H1 (cell line): ENCODE measurements around the gene KRT77. TPM values are rescaled to one million over a fixed set of nuclear protein-coding genes. Genes with fewer than 3 reads are reported as not detected.
A peak's percentile ranks its signal among the peaks of the same experiment; 100 is the strongest.

Experiments
- CTCF ChIA-PET: fragments of 300-600 bp; sonication (Branson Sonifier 250); formaldehyde crosslinking; loops from one replicate; lab custom pipeline; 2021; ENCODE audit not compliant: partially characterized antibody; lab: Charles Lee
- POLR2A ChIA-PET: fragments of 300-600 bp; sonication (Branson Sonifier 250); formaldehyde crosslinking; loops from one replicate; lab custom pipeline; 2021; ENCODE audit warnings: inconsistent platforms; ENCODE audit not compliant: partially characterized antibody; lab: Charles Lee
- DNase-seq, 2 experiments: peaks; one replicate each; pipeline versions ENCODE4 v3.0.0 to v3.0.0-alpha.2; 2010 to 2022; ENCODE audit warnings: low spot score in 2 of 2, low read depth in 1 of 2, mixed read lengths in 1 of 2
- FAIRE-seq: peaks from 2 replicates; lab custom pipeline; 2011; peaks lifted over from hg19 to GRCh38; lab: Jason Lieb, UNC
- H2AFZ ChIP-seq: 2 replicates; pipeline ENCODE4 v1.8.1; 2012; ENCODE audit warnings: low read length, inconsistent platforms
- H2AK5ac ChIP-seq: 2 replicates; pipeline ENCODE4 v1.6.1; 2013; ENCODE audit warnings: low read depth, low read length
- H2BK120ac ChIP-seq: replicated peaks from 2 replicates; pipeline ENCODE3; 2013; ENCODE audit warnings: low read depth, low read length, inconsistent platforms
- H2BK12ac ChIP-seq: 2 replicates; pipeline ENCODE4 v1.6.1; 2013; ENCODE audit warnings: low read depth, low read length
- H2BK15ac ChIP-seq: 2 replicates; pipeline ENCODE4 v1.6.1; 2013; ENCODE audit warnings: low read length
- H2BK20ac ChIP-seq: 2 replicates; pipeline ENCODE4 v1.6.1; 2013; ENCODE audit warnings: low read length
- H2BK5ac ChIP-seq: 2 replicates; pipeline ENCODE4 v1.6.1; 2013; ENCODE audit warnings: low read depth, low read length
- H3K14ac ChIP-seq: 2 replicates; pipeline ENCODE4 v1.6.1; 2013; ENCODE audit warnings: inconsistent platforms; ENCODE audit not compliant: insufficient read length
- H3K18ac ChIP-seq: 2 replicates; pipeline ENCODE4 v1.6.1; 2013; ENCODE audit warnings: low read length; ENCODE audit errors: extremely low read depth
- H3K23ac ChIP-seq: 2 replicates; pipeline ENCODE4 v1.6.1; 2013; ENCODE audit warnings: inconsistent platforms; ENCODE audit not compliant: insufficient read length
- H3K23me2 ChIP-seq: 2 replicates; pipeline ENCODE4 v1.6.1; 2013; ENCODE audit warnings: low read depth, low read length
- H3K27ac ChIP-seq: 2 replicates; pipeline ENCODE4 v1.6.1; 2011; ENCODE audit warnings: low read depth, low read length, inconsistent platforms
- H3K27me3 ChIP-seq, 4 experiments: replicated peaks in 1 of 4; 1 replicate in 1 of 4; 2 replicates in 3 of 4; pipeline versions ENCODE4 v1.6.1 to v1.8.1; 2011 to 2013; ENCODE audit warnings: low read length in 3 of 4, mild to moderate bottlenecking in 3 of 4, inconsistent platforms in 2 of 4, mixed read lengths in 2 of 4, moderate library complexity in 1 of 4; ENCODE audit not compliant: control insufficient read depth in 3 of 4, insufficient read depth in 3 of 4; ENCODE audit errors: extremely low read depth in 1 of 4
- H3K36me3 ChIP-seq, 4 experiments: 2 replicates each; pipeline versions ENCODE4 v1.6.1 to v1.8.1; 2011 to 2013; ENCODE audit warnings: mild to moderate bottlenecking in 4 of 4, low read length in 3 of 4, moderate library complexity in 2 of 4, control low read depth in 1 of 4, inconsistent platforms in 1 of 4; ENCODE audit not compliant: insufficient read depth in 4 of 4, control insufficient read depth in 2 of 4
- H3K4ac ChIP-seq: replicated peaks from 2 replicates; pipeline ENCODE3; 2013; ENCODE audit warnings: low read length, low read depth, mixed read lengths, inconsistent platforms; ENCODE audit not compliant: insufficient read length
- H3K4me1 ChIP-seq, 4 experiments: replicated peaks in 1 of 4; 1 replicate in 1 of 4; 2 replicates in 3 of 4; pipeline versions ENCODE4 v1.6.1 to v1.8.1; 2011 to 2013; ENCODE audit warnings: low read length in 3 of 4, inconsistent platforms in 2 of 4, mixed read lengths in 1 of 4; ENCODE audit not compliant: insufficient read depth in 4 of 4, control insufficient read depth in 3 of 4
- H3K4me2 ChIP-seq, 2 experiments: 2 replicates each; pipeline versions ENCODE4 v1.6.1 to v1.8.1; 2011 to 2013; ENCODE audit warnings: low read depth in 2 of 2, low read length in 2 of 2, control low read depth in 1 of 2, inconsistent platforms in 1 of 2, mild to moderate bottlenecking in 1 of 2; ENCODE audit not compliant: insufficient read depth in 1 of 2
- H3K4me3 ChIP-seq, 4 experiments: fragments of 200-600, 300-600 bp in 1 of 4; sonication (generic), shearing (Covaris generic), sonication (Bioruptor Twin) in 1 of 4; 2 replicates each; pipeline versions ENCODE4 v1.5.1 to v1.8.1; 2011 to 2016; ENCODE audit warnings: low read length in 4 of 4, low read depth in 3 of 4, control low read depth in 2 of 4, inconsistent platforms in 2 of 4, mild to moderate bottlenecking in 2 of 4, mixed read lengths in 1 of 4, moderate library complexity in 1 of 4; ENCODE audit not compliant: insufficient read depth in 2 of 4; ENCODE audit errors: extremely low read depth in 1 of 4
- H3K56ac ChIP-seq: replicated peaks from 2 replicates; pipeline ENCODE3; 2013; ENCODE audit warnings: low read depth, mild to moderate bottlenecking, mixed read lengths, low read length, inconsistent platforms; ENCODE audit not compliant: insufficient read length
- H3K79me1 ChIP-seq: 2 replicates; pipeline ENCODE4 v1.6.1; 2013; ENCODE audit warnings: low read depth, low read length, control low read depth
- H3K79me2 ChIP-seq, 2 experiments: 2 replicates each; pipeline versions ENCODE4 v1.6.1 to v1.8.1; 2012 to 2013; ENCODE audit warnings: low read length in 2 of 2, mild to moderate bottlenecking in 2 of 2, inconsistent platforms in 1 of 2; ENCODE audit not compliant: insufficient read depth in 2 of 2, control insufficient read depth in 1 of 2
- H3K9ac ChIP-seq, 4 experiments: replicated peaks in 1 of 4; 1 replicate in 1 of 4; 2 replicates in 3 of 4; pipeline versions ENCODE4 v1.6.1 to v1.8.1; 2011 to 2013; ENCODE audit warnings: low read depth in 3 of 4, low read length in 3 of 4, control low read depth in 2 of 4, mild to moderate bottlenecking in 2 of 4, moderate library complexity in 2 of 4, inconsistent platforms in 1 of 4; ENCODE audit errors: extremely low read depth in 1 of 4
- H3K9me3 ChIP-seq, 2 experiments: 2 replicates each; pipeline versions ENCODE4 v1.6.1 to v1.8.1; 2012 to 2013; ENCODE audit warnings: mild to moderate bottlenecking in 2 of 2, moderate library complexity in 2 of 2, control low read depth in 1 of 2, inconsistent platforms in 1 of 2, low read depth in 1 of 2, low read length in 1 of 2, mixed read lengths in 1 of 2; ENCODE audit not compliant: insufficient read depth in 2 of 2
- H4K20me1 ChIP-seq, 2 experiments: replicated peaks in 1 of 2; 2 replicates each; pipeline versions ENCODE3 to v1.8.1; 2011 to 2013; ENCODE audit warnings: inconsistent platforms in 2 of 2, low read length in 2 of 2, mild to moderate bottlenecking in 1 of 2; ENCODE audit not compliant: insufficient read depth in 2 of 2, control insufficient read depth in 1 of 2
- H4K5ac ChIP-seq: 2 replicates; pipeline ENCODE4 v1.6.1; 2013; ENCODE audit warnings: low read length, low read depth, mixed read lengths, inconsistent platforms; ENCODE audit not compliant: insufficient read length
- H4K8ac ChIP-seq: 2 replicates; pipeline ENCODE4 v1.8.0; 2013; ENCODE audit warnings: mild to moderate bottlenecking, moderate library complexity, low read length, inconsistent platforms; ENCODE audit not compliant: insufficient read depth; ENCODE audit errors: extremely low read depth
- H4K91ac ChIP-seq: replicated peaks from 2 replicates; pipeline ENCODE3; 2013; ENCODE audit warnings: low read length, mixed read lengths, inconsistent platforms; ENCODE audit not compliant: insufficient read length
- CBX5 ChIP-seq: fragments of 300-800, 300-1000 bp; sonication (generic); IDR thresholded peaks from 2 replicates; pipeline ENCODE4 v1.7.1; 2016; ENCODE audit warnings: antibody characterized with exemption, low read length, low read depth
- CEBPB ChIP-seq: IDR thresholded peaks from 2 replicates; pipeline ENCODE4 v1.6.1; 2012; ENCODE audit warnings: low read depth, low read length
- EGR1 ChIP-seq: IDR thresholded peaks from 2 replicates; pipeline ENCODE4 v1.6.1; 2011; ENCODE audit warnings: low read depth, low read length, borderline replicate concordance
- HDAC6 ChIP-seq: IDR thresholded peaks from one replicate; pipeline ENCODE4 v1.7.1; 2012; ENCODE audit warnings: low read depth, mild to moderate bottlenecking, inconsistent platforms, low read length, moderate library complexity
- KDM1A ChIP-seq: fragments of 200-600, 300-600 bp; sonication (generic); IDR thresholded peaks from 2 replicates; pipeline ENCODE4 v1.7.1; 2016; ENCODE audit warnings: mild to moderate bottlenecking, low read length, borderline replicate concordance
- POU5F1 ChIP-seq: IDR thresholded peaks from 2 replicates; pipeline ENCODE4 v1.6.1; 2011; ENCODE audit warnings: low read depth, mild to moderate bottlenecking, low read length, moderate library complexity
- RNF2 ChIP-seq: fragments of 200-900, 300-1000 bp; sonication (generic); IDR thresholded peaks from 2 replicates; pipeline ENCODE4 v1.7.1; 2016; ENCODE audit warnings: borderline replicate concordance, low read depth, mild to moderate bottlenecking, antibody characterized with exemption, low read length; ENCODE audit not compliant: poor library complexity, severe bottlenecking; ENCODE audit errors: missing control alignments
- TAF1 ChIP-seq: IDR thresholded peaks from 2 replicates; pipeline ENCODE4 v1.6.1; 2011; ENCODE audit warnings: mild to moderate bottlenecking, low read depth, low read length
- USF2 ChIP-seq: IDR thresholded peaks from 2 replicates; pipeline ENCODE4 v1.6.1; 2011; ENCODE audit warnings: low read length, improper control_type of control experiment
- WGBS, 2 experiments: shearing (Covaris generic) in 1 of 2; methylation state at CpG; one replicate each; pipeline versions ENCODE4 v1.1.6 to v1.1.7; 2013 to 2015; ENCODE audit warnings: low lambda C conversion rate in 2 of 2, mixed read lengths in 2 of 2, inconsistent platforms in 1 of 2, low coverage in 1 of 2, missing lambda C conversion rate in 1 of 2; ENCODE audit not compliant: insufficient replicate concordance in 2 of 2, insufficient coverage in 1 of 2, insufficient read length in 1 of 2; ENCODE audit errors: extremely low coverage in 1 of 2, missing lambda C conversion rate in 1 of 2; 5-methylcytosine and 5-hydroxymethylcytosine counted together
- polyA plus RNA-seq, 7 experiments: library from polyadenylated mRNA; depleted of rRNA in 3 of 7; stranded (reverse) in 5 of 7; unstranded in 2 of 7; fragments of >200 nt in 5 of 7; fragments of 200-250 nt in 2 of 7; gene quantifications; 1 replicate in 5 of 7; 2 replicates in 1 of 7; 4 replicates in 1 of 7; pipeline versions ENCODE4 v1.2.1 to v1.2.3, GENCODE V29; 2011 to 2013; ENCODE audit warnings: missing spikeins in 2 of 7, mixed read lengths in 2 of 7
- total RNA-seq: library from RNA; stranded (reverse); fragmentation: NEBNext Ultra II Directional; extraction: Animal tissue kit (Norgen Biotek cat#: 25700); gene quantifications from 2 replicates; pipeline ENCODE4 v1.2.1, GENCODE V29; 2021

KRT77 gene
- total and polyA plus RNA-seq, 2 of the 8 experiments (the other 6 are each of a cell fraction or from before 2014, with no cell fraction given): 0.02 TPM; not detected in 1

GRCh38 chr12:52752516-52752915 is 49.2 kb upstream of the KRT77 start:
- 88% methylated on average over 2 of the region's 2 CpGs; no CpG with 5 or more reads in 1 of the 2 experiments for WGBS, 2 experiments
- Histone ChIP-seq H2BK120ac (no peak overlapping the region), H2BK12ac (no peak overlapping the region), H2BK20ac (no peak overlapping the region), H4K8ac (no peak overlapping the region), H3K14ac (no peak overlapping the region), H2BK15ac (no peak overlapping the region), H4K91ac (no peak overlapping the region), H4K20me1 (no peaks in the 10 kb centered on the region), H3K23ac (no peak overlapping the region), H2AK5ac (no peak overlapping the region), H2AFZ (no peak overlapping the region), H3K23me2 (no peaks in the 10 kb centered on the region), H3K79me1 (no peaks in the 10 kb centered on the region), H4K5ac (no peak overlapping the region), H3K56ac (no peak overlapping the region), H3K4ac (no peak overlapping the region), H3K36me3 (no peaks in the 10 kb centered on the region), H3K27me3 (peaks cover 0 to 3% (median 0%) of the 10 kb centered on the region in 4 experiments; a peak in 1 of 7 replicates), H3K18ac (no peak overlapping the region), H3K4me3 (no peak overlapping the region), H3K27ac (no peak overlapping the region), H3K9me3 (no peaks in the 10 kb centered on the region; a peak in 1 of 4 replicates), H3K4me2 (no peak overlapping the region), H2BK5ac (no peak overlapping the region), H3K9ac (0 out of 7 replicates have a peak overlapping the region, but pooled peaks of 1 of the 4 experiments have one; percentile 13), H3K4me1 (no peaks in the 10 kb centered on the region), H3K79me2 (no peaks in the 10 kb centered on the region)
- CTCF ChIA-PET: interaction anchor here (0.6 to 1.4 kb wide), 3 partner anchors 47 to 378 kb away, joined by 3 to 4 read pairs (median 3); no protein-coding TSS in a partner anchor
- no peak for DNase-seq
- FAIRE-seq: no peak
- POLR2A ChIA-PET: no interaction called here
- TF ChIP-seq POU5F1 (no peak), TAF1 (no peak), RNF2 (no peak), USF2 (no peak), KDM1A (no peak), CEBPB (no peak), CBX5 (no peak), HDAC6 (no peak), EGR1 (no peak)
